KMS-11 (cell line): Measurements from ENCODE around the gene PSAP.

ENCODE experiments used
- H2AFZ ChIP-seq: fragments of 200-600 bp; sonication (generic); 2 replicates; pipeline ENCODE4 v1.6.1; 2016; ENCODE audit warnings: antibody characterized with exemption, mixed run types, low read depth
- H3K27ac ChIP-seq: fragments of 200-600 bp; sonication (generic); 2 replicates; pipeline ENCODE4 v1.6.1; 2016; ENCODE audit warnings: mild to moderate bottlenecking, mixed run types
- H3K27me3 ChIP-seq: fragments of 200-600 bp; sonication (generic); 2 replicates; pipeline ENCODE4 v1.6.1; 2017; ENCODE audit warnings: mild to moderate bottlenecking, low read depth, mixed run types, moderate library complexity; ENCODE audit not compliant: insufficient read depth
- H3K36me3 ChIP-seq: fragments of 200-600 bp; sonication (generic); 2 replicates; pipeline ENCODE4 v1.6.1; 2017; ENCODE audit warnings: mild to moderate bottlenecking, mixed run types; ENCODE audit not compliant: insufficient read depth
- H3K4me1 ChIP-seq: fragments of 200-600 bp; sonication (generic); 2 replicates; pipeline ENCODE4 v1.6.1; 2016; ENCODE audit warnings: mild to moderate bottlenecking, low read depth, mixed run types; ENCODE audit not compliant: poor library complexity, severe bottlenecking
- H3K4me2 ChIP-seq: fragments of 200-600 bp; sonication (generic); 2 replicates; pipeline ENCODE4 v1.7.0; 2016; ENCODE audit warnings: mild to moderate bottlenecking, mixed run types
- H3K4me3 ChIP-seq: fragments of 200-600 bp; sonication (generic); IDR thresholded peaks from 2 replicates; pipeline ENCODE4 v1.6.1; 2017; ENCODE audit warnings: low read depth, low read length, mixed read lengths; ENCODE audit not compliant: insufficient read depth
- H3K79me2 ChIP-seq: fragments of 200-600 bp; sonication (generic); 2 replicates; pipeline ENCODE4 v1.6.1; 2016; ENCODE audit warnings: low read depth, mixed run types; ENCODE audit not compliant: insufficient read depth
- H3K9ac ChIP-seq: fragments of 200-600 bp; sonication (generic); 2 replicates; pipeline ENCODE4 v1.6.1; 2016; ENCODE audit warnings: mild to moderate bottlenecking, mixed run types
- H4K20me1 ChIP-seq: fragments of 200-600 bp; sonication (generic); 2 replicates; pipeline ENCODE4 v1.6.1; 2016; ENCODE audit warnings: mild to moderate bottlenecking, mixed run types; ENCODE audit not compliant: insufficient read depth
- CTCF ChIP-seq: fragments of 200-600 bp; sonication (generic); conservative IDR thresholded peaks from 2 replicates; pipeline ENCODE4 v1.6.1; 2017; ENCODE audit warnings: low read depth, mild to moderate bottlenecking, antibody characterized with exemption, low read length, moderate library complexity, mixed read lengths

PSAP gene

DNA sequence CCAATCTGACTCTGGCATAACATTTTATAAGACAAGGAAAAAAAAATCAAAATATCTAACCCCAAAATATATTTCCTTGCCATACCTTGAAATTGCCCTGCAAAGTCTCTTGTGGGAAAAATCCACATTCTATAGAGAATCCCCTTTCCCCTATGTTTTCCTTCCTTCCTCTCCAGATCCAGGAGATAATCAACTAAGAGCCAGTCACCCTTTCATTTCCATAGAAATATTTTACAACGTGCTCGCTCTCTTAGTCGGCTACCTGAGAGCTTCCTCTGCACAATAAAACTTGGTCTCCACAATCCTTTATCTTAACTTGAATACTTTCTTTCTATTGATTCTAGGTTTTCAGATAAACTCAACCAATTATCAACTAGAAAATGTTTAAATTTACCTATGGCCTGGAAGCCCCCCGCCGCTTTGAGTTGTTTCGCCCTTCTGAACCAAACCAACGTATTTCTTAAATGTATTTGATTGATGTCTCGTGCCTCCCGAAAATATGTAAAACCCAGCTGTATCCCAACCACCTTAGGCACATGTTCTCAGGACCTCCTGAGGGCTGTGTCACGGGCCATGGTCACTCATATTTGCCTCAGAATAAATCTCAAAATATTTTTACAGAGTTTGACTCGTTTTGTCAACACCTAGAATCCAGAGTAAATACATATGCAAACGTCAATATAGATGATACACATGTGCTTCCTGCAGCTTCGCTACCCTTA, 869 bp downstream of the PSAP start:
- no peaks in the 10 kb centered on the region for H3K27me3 ChIP-seq
- H3K36me3 ChIP-seq, result no peaks in the 10 kb centered on the region
- H3K27ac ChIP-seq, result no peak overlapping the region
- peak overlapping the region; percentile 64 for H3K9ac ChIP-seq
- H3K4me3 ChIP-seq, result no peak overlapping the region
- H4K20me1 ChIP-seq, result no peaks in the 10 kb centered on the region
- H2AFZ ChIP-seq, result peak overlapping the region; percentile 74
- peak overlapping the region; percentile 88 for H3K4me2 ChIP-seq
- H3K79me2 ChIP-seq, result peaks cover 28% of the 10 kb centered on the region
- TF ChIP-seq CTCF, result no peak
- H3K4me1 ChIP-seq, result peaks cover 19% of the 10 kb centered on the region

- TF ChIP-seq CTCF, result no peak
- no peak overlapping the region for H3K9ac ChIP-seq
- peaks cover 19% of the 10 kb centered on the region for H3K4me1 ChIP-seq
- H3K4me2 ChIP-seq, result peak overlapping the region; percentile 88
- H3K36me3 ChIP-seq, result no peaks in the 10 kb centered on the region
- no peak overlapping the region for H2AFZ ChIP-seq
- H3K4me3 ChIP-seq, result no peak overlapping the region
- H4K20me1 ChIP-seq, result no peaks in the 10 kb centered on the region
- no peaks in the 10 kb centered on the region for H3K27me3 ChIP-seq
- H3K27ac ChIP-seq, result no peak overlapping the region
- H3K79me2 ChIP-seq, result peaks cover 30% of the 10 kb centered on the region
Measured at GRCh38 chr10:71849461-71849908, 1.6 kb downstream of the PSAP start.

DNA sequence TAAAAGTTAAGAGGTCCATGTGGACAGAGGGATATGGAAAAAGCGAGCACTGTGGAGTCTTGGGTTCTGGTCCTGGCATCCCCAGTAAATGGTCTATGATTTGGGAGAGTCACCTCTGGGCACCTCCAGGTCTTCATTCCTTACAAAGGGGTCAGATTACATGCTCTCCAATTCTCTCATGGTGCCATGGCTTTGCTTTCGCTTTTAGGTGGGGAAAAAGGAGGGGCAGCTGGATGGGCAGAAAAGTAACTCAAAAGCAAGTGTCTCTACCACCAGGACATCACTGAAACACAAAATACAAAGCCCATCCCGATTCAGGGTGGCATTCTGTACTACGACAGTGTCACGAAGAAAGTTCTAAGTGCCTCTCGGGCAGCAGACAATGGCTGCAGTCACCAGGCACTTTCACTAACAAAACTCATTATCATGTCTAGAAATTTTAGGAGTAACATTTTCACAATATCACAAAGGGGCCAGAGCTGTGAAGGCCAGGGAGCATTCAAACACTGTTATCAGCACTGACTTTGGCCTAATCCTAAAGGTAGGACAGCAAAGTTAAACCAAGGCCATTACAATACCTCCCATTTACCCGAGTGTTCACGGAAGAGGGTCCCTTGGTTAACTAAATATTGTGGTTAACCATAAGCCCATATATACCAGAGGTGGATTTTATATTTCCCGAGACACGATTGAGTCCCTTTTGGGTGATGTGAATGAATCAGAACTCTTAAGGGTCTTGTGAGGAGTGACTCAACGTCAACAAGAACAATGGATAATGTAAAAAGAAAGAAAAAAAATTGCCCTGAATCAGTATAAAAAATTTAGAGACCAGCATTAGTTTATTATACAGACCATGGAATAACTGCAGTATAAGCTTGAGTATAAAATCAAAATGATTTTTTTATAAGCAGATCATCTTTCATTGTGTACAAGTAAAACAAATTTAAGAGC, 2.5 kb downstream of the PSAP start:
- no peak overlapping the region for H3K27ac ChIP-seq
- no peaks in the 10 kb centered on the region for H3K36me3 ChIP-seq
- no peaks in the 10 kb centered on the region for H4K20me1 ChIP-seq
- TF ChIP-seq CTCF, result no peak
- no peak overlapping the region for H2AFZ ChIP-seq
- H3K4me1 ChIP-seq, result peaks cover 19% of the 10 kb centered on the region
- H3K27me3 ChIP-seq, result no peaks in the 10 kb centered on the region
- no peak overlapping the region for H3K4me2 ChIP-seq
- H3K79me2 ChIP-seq, result peaks cover 38% of the 10 kb centered on the region
- H3K4me3 ChIP-seq, result no peak overlapping the region
- no peak overlapping the region for H3K9ac ChIP-seq

- Histone ChIP-seq H2AFZ (no peak overlapping the region), H4K20me1 (no peaks in the 10 kb centered on the region), H3K27ac (no peak overlapping the region), H3K9ac (no peak overlapping the region), H3K36me3 (no peaks in the 10 kb centered on the region), H3K4me3 (no peak overlapping the region), H3K4me1 (peaks cover 30% of the 10 kb centered on the region), H3K4me2 (no peak overlapping the region), H3K79me2 (peaks cover 48% of the 10 kb centered on the region), H3K27me3 (no peaks in the 10 kb centered on the region)
- no peak for TF ChIP-seq CTCF
Measured at GRCh38 chr10:71847418-71847817, 3.6 kb downstream of the PSAP start.
